Stimulated activated CD4-positive, alpha-beta T cell treated with anti-CD3 and anti-CD28 coated beads, Interleukin-1b, Interleukin-23, amount 100 ng/mL, for 24 hours (primary cell): ENCODE results near the gene MCHR1.
"Not testable (repeated sequence)": the region's sequence is repeated elsewhere in the genome, so short reads cannot be mapped to it uniquely, and the experiment has no call there.

ENCODE experiments used
- DNase-seq, 4 experiments: peaks; one replicate each; pipeline ENCODE4 v3.0.0-alpha.2; 2020; ENCODE audit warnings: low read depth in 4 of 4, low spot score in 1 of 4

The MCHR1 gene

GRCh38 chr22:40684728-40685127 lies 5.4 kb downstream of the MCHR1 start:
- no peak for DNase-seq

GRCh38 chr22:40685406-40685805 lies 6.1 kb downstream of the MCHR1 start:
- DNase-seq: no peak

GRCh38 chr22:40687706-40688105 lies 8.4 kb downstream of the MCHR1 start:
- no peak for DNase-seq

GRCh38 chr22:40690370-40690769 lies 11.1 kb downstream of the MCHR1 start:
- DNase-seq: no peak

GRCh38 chr22:40691532-40691931 lies 12.2 kb downstream of the MCHR1 start:
- no peak for DNase-seq

GRCh38 chr22:40694411-40694810 lies 15.1 kb downstream of the MCHR1 start:
- no peak for DNase-seq

- DNase-seq: no peak
These were observed 22.0 kb downstream of the MCHR1 start for GRCh38 chr22:40701274-40701673.

GRCh38 chr22:40703174-40703573 lies 23.9 kb downstream of the MCHR1 start:
- no peak for DNase-seq

GRCh38 chr22:40703736-40704135 lies 24.5 kb downstream of the MCHR1 start:
- no peak for DNase-seq

- DNase-seq: no peak
These were observed 26.8 kb downstream of the MCHR1 start for GRCh38 chr22:40705918-40706682.

- DNase-seq: no peak
These were observed 27.9 kb downstream of the MCHR1 start for GRCh38 chr22:40707154-40707553.

- no peak for DNase-seq
These were observed 28.9 kb downstream of the MCHR1 start for GRCh38 chr22:40708177-40708576.

- DNase-seq: no peak
These were observed 30.6 kb downstream of the MCHR1 start for GRCh38 chr22:40709752-40710413.

GRCh38 chr22:40712311-40712710 lies 33.0 kb downstream of the MCHR1 start:
- DNase-seq: no peak

- no peak for DNase-seq
These were observed 35.4 kb downstream of the MCHR1 start for GRCh38 chr22:40714499-40715337.

GRCh38 chr22:40716116-40716515 lies 36.8 kb downstream of the MCHR1 start:
- no peak for DNase-seq

GRCh38 chr22:40717657-40718056 lies 38.4 kb downstream of the MCHR1 start:
- DNase-seq: not testable (repeated sequence)

- DNase-seq: no peak
These were observed 39.2 kb downstream of the MCHR1 start for GRCh38 chr22:40718250-40719204.

GRCh38 chr22:40719599-40719998 lies 40.3 kb downstream of the MCHR1 start:
- DNase-seq: no peak

- not testable (repeated sequence) for DNase-seq
These were observed 40.9 kb downstream of the MCHR1 start for GRCh38 chr22:40720156-40720537.
